RWPE2 (cell line): Measurements from ENCODE around the gene SF3B2.

ENCODE experiments used
- ATAC-seq: fragments of 200-7000 bp; cut with Tn5 transposase; 3 replicates; pipeline ENCODE4 v1.9.1; 2021; ENCODE audit warnings: low read depth
- DNase-seq: peaks from one replicate; pipeline ENCODE4 v3.0.0-alpha.2; 2020; ENCODE audit warnings: low spot score
- H3K27ac ChIP-seq: fragments of 450-650 bp; 2 replicates; pipeline ENCODE4 v1.5.1; 2017; ENCODE audit warnings: mild to moderate bottlenecking; ENCODE audit not compliant: poor library complexity, severe bottlenecking
- H3K27me3 ChIP-seq: fragments of 250-450 bp; sonication (Bioruptor Pico); 2 replicates; pipeline ENCODE4 v1.5.1; 2021; ENCODE audit warnings: mild to moderate bottlenecking, moderate library complexity; ENCODE audit not compliant: insufficient read depth, poor library complexity, severe bottlenecking
- H3K36me3 ChIP-seq: fragments of 250-450 bp; sonication (Bioruptor Pico); 2 replicates; pipeline ENCODE4 v1.5.1; 2020; ENCODE audit warnings: low read depth, mild to moderate bottlenecking, moderate library complexity
- H3K4me1 ChIP-seq: fragments of 250-450 bp; sonication (Bioruptor Pico); 2 replicates; pipeline ENCODE4 v1.5.1; 2021; ENCODE audit warnings: mild to moderate bottlenecking, moderate library complexity; ENCODE audit not compliant: insufficient read depth, poor library complexity, severe bottlenecking
- H3K4me3 ChIP-seq: fragments of 250-450 bp; sonication (Bioruptor Pico); 2 replicates; pipeline ENCODE4 v1.5.1; 2021; ENCODE audit warnings: mild to moderate bottlenecking, moderate library complexity; ENCODE audit not compliant: severe bottlenecking
- H3K9me3 ChIP-seq: fragments of 250-450 bp; sonication (Bioruptor Pico); 2 replicates; pipeline ENCODE4 v1.5.1; 2021; ENCODE audit warnings: mild to moderate bottlenecking, moderate library complexity; ENCODE audit not compliant: severe bottlenecking
- TF ChIP-seq, protein P1 (sequence below): fragments of 450-650 bp; IDR thresholded peaks from one replicate; pipeline ENCODE4 v1.5.1; 2017; ENCODE audit warnings: mild to moderate bottlenecking, moderate library complexity; ENCODE audit not compliant: poor library complexity, severe bottlenecking

The SF3B2 gene

DNA sequence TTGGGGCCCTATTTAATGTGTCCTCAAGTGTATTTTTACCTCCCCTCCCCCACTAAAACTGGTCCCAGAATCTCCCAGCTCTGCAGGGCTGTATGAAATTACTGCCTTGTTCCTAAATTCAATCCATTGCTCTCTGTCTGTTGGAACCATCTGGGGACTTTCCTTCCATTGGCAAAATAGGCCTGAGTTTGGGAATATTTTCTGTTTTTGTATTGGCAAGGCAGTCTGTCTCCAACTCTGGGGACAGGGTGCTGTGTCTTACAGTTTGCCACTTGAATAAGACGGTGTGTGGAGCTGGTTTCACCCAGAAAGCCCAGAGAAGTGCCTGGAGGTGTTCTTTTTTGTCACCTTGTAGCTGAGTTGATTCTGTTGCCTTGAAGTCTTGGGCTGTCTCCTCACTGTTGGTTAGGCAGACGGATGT, 19.2 kb downstream of the SF3B2 start:
- peaks cover 50% of the 10 kb centered on the region for H3K36me3 ChIP-seq
- H3K9me3 ChIP-seq: no peaks in the 10 kb centered on the region
- TF ChIP-seq, protein P1, sequence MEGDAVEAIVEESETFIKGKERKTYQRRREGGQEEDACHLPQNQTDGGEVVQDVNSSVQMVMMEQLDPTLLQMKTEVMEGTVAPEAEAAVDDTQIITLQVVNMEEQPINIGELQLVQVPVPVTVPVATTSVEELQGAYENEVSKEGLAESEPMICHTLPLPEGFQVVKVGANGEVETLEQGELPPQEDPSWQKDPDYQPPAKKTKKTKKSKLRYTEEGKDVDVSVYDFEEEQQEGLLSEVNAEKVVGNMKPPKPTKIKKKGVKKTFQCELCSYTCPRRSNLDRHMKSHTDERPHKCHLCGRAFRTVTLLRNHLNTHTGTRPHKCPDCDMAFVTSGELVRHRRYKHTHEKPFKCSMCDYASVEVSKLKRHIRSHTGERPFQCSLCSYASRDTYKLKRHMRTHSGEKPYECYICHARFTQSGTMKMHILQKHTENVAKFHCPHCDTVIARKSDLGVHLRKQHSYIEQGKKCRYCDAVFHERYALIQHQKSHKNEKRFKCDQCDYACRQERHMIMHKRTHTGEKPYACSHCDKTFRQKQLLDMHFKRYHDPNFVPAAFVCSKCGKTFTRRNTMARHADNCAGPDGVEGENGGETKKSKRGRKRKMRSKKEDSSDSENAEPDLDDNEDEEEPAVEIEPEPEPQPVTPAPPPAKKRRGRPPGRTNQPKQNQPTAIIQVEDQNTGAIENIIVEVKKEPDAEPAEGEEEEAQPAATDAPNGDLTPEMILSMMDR: no peak
- H3K4me3 ChIP-seq: peak overlapping the region; percentile 100
- ATAC-seq: no peak
- peak overlapping the region; percentile 91 for H3K27ac ChIP-seq
- DNase-seq: no peak
- no peaks in the 10 kb centered on the region for H3K27me3 ChIP-seq
- peaks cover 7% of the 10 kb centered on the region for H3K4me1 ChIP-seq

DNA sequence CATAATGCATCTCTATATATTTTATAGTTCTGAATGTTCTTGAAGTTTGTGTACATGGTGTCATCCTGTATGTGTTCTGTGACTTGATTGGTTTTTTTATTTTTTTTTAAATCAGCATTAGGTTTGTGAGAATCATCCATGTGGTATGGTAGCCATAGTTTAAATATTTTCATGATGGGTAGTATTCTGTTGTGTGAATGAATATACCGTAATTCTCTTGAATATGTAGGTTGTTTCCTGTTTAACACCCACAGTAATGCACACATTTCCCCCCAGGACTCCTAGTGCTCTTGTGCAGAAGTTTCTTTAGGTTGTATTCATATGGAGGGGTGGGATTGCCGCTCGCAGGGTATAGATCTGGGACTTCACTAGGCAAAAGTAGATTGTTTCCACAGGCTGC, 19.9 kb downstream of the SF3B2 start:
- peaks cover 45% of the 10 kb centered on the region for H3K36me3 ChIP-seq
- peaks cover 7% of the 10 kb centered on the region for H3K4me1 ChIP-seq
- DNase-seq (no peak), ATAC-seq (no peak)
- TF ChIP-seq, protein P1: no peak
- H3K27me3 ChIP-seq: no peaks in the 10 kb centered on the region
- no peaks in the 10 kb centered on the region for H3K9me3 ChIP-seq
- peak overlapping the region; percentile 100 for H3K4me3 ChIP-seq
- H3K27ac ChIP-seq: peak overlapping the region; percentile 91

DNA sequence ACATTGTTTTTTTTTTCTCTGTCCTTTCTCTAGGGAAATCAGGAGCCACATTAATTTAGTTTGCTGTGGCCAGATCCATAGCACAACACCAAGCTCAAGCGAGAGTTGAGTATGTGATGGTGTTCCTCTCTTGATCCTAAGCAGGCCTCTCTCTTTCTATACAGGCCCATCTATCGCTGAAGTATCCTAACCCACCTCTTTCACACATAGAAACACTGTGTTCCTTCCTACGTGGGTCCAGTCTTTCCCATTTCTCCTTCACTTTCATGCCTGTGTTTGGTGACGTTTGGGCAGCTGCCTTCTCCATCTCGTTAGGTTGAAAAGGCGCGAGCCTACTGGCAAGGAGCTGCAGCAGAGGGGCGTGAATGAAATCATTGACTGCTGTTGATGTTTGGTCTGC, 20.4 kb downstream of the SF3B2 start:
- TF ChIP-seq, protein P1: no peak
- Histone ChIP-seq H3K36me3 (peaks cover 43% of the 10 kb centered on the region), H3K4me3 (no peak overlapping the region), H3K27ac (peak overlapping the region; percentile 91), H3K27me3 (no peaks in the 10 kb centered on the region), H3K4me1 (peaks cover 7% of the 10 kb centered on the region), H3K9me3 (no peaks in the 10 kb centered on the region)
- DNase-seq (no peak), ATAC-seq (no peak)

DNA sequence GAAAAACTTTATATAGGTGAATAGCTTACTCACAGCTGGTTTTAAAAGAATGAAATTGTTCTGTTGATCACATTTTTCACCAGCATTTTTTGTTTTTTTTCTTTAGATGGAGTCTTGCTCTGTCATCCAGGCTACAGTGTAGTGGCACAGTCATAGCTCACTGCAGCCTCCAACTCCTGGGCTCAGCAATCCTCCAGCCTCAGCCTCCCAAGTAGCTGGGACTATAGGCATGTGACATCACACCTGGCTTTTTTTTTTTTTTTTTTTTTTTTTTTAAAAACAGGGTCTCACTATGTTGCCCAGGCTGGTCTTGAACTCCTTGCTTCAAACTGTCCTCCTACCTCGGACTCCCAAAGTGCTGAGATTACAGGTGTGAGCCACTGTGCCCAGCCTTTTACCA, 21.5 kb downstream of the SF3B2 start:
- Histone ChIP-seq H3K9me3 (no peaks in the 10 kb centered on the region), H3K27ac (no peak overlapping the region), H3K4me1 (peaks cover 7% of the 10 kb centered on the region), H3K27me3 (no peaks in the 10 kb centered on the region), H3K4me3 (no peak overlapping the region), H3K36me3 (peaks cover 31% of the 10 kb centered on the region)
- ATAC-seq (no peak), DNase-seq (no peak)
- TF ChIP-seq, protein P1: no peak

DNA sequence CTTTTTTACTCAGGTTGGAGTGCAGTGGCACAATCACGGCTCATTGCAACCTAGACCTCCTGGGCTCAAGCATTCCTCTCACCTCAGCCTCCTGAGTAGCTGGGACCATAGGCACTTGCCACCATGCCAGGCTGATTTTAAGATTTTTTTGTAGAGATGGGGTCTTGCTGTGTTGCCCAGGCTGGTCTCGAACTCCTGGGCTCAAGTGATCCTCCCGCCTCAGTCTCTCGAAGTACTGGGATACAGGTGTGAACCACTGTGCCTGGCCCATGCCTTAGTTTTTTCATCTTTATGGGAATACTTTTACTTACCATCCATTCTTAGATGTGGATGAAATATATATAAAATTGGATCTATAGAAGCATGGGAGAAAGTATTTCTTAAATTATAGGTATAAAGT, 23.1 kb downstream of the SF3B2 start:
- ATAC-seq (no peak), DNase-seq (no peak)
- Histone ChIP-seq H3K27me3 (no peaks in the 10 kb centered on the region), H3K9me3 (no peaks in the 10 kb centered on the region), H3K36me3 (peaks cover 25% of the 10 kb centered on the region), H3K27ac (no peak overlapping the region), H3K4me3 (no peak overlapping the region), H3K4me1 (peaks cover 7% of the 10 kb centered on the region)
- TF ChIP-seq, protein P1: no peak
